MM.1S (cell line): ENCODE data around the gene GPR62.

ENCODE experiments used
- DNase-seq: peaks from one replicate; pipeline ENCODE4 v3.0.0-alpha.2; 2015
- H2AFZ ChIP-seq: fragments of 300-600 bp; sonication (generic); 2 replicates; pipeline ENCODE4 v1.6.0; 2016; ENCODE audit warnings: antibody characterized with exemption, low read length
- H3F3A ChIP-seq: fragments of 300-600 bp; sonication (generic); 2 replicates; pipeline ENCODE4 v1.6.1; 2016; ENCODE audit warnings: mild to moderate bottlenecking, antibody characterized with exemption, low read length, moderate library complexity, mixed read lengths; ENCODE audit not compliant: insufficient read depth
- H3K27ac ChIP-seq: fragments of 300-600 bp; sonication (generic); 2 replicates; pipeline ENCODE4 v1.5.1; 2016; ENCODE audit warnings: mild to moderate bottlenecking, low read length
- H3K27me3 ChIP-seq: fragments of 300-600 bp; sonication (generic); replicated peaks from 2 replicates; pipeline ENCODE4 v1.6.0; 2016; ENCODE audit warnings: low read length; ENCODE audit not compliant: insufficient read depth
- H3K36me3 ChIP-seq: fragments of 300-600 bp; sonication (generic); replicated peaks from 2 replicates; pipeline ENCODE4 v1.6.1; 2016; ENCODE audit warnings: mild to moderate bottlenecking, low read length, mixed read lengths; ENCODE audit not compliant: insufficient read depth
- H3K4me1 ChIP-seq: fragments of 300-600 bp; sonication (generic); 2 replicates; pipeline ENCODE4 v1.6.1; 2016; ENCODE audit warnings: low read length, mixed read lengths
- H3K4me2 ChIP-seq: fragments of 300-600 bp; sonication (generic); 2 replicates; pipeline ENCODE4 v1.6.0; 2016; ENCODE audit warnings: low read depth, low read length
- H3K4me3 ChIP-seq: fragments of 300-600 bp; sonication (generic); 2 replicates; pipeline ENCODE4 v1.5.1; 2016; ENCODE audit warnings: low read length, mixed read lengths
- H3K79me2 ChIP-seq: fragments of 300-600 bp; sonication (generic); 2 replicates; pipeline ENCODE4 v1.6.1; 2016; ENCODE audit warnings: mixed run types, low read length, mixed read lengths
- H3K9ac ChIP-seq: fragments of 300-600 bp; sonication (generic); 2 replicates; pipeline ENCODE4 v1.6.1; 2016; ENCODE audit warnings: low read length, mixed read lengths
- H3K9me2 ChIP-seq: fragments of 300-600 bp; sonication (generic); replicated peaks from 2 replicates; pipeline ENCODE4 v1.6.1; 2016; ENCODE audit warnings: mild to moderate bottlenecking, low read length, mixed read lengths; ENCODE audit not compliant: insufficient read depth
- H3K9me3 ChIP-seq: fragments of 300-600 bp; sonication (generic); replicated peaks from 2 replicates; pipeline ENCODE4 v1.6.1; 2016; ENCODE audit warnings: mild to moderate bottlenecking, low read length, mixed read lengths; ENCODE audit not compliant: insufficient read depth
- H4K20me1 ChIP-seq: fragments of 300-600 bp; sonication (generic); 2 replicates; pipeline ENCODE4 v1.6.1; 2016; ENCODE audit warnings: mild to moderate bottlenecking, low read length, moderate library complexity, mixed read lengths; ENCODE audit not compliant: insufficient read depth
- CTCF ChIP-seq: fragments of 300-600 bp; sonication (generic); IDR thresholded peaks from 2 replicates; pipeline ENCODE4 v1.5.1; 2016; ENCODE audit warnings: antibody characterized with exemption, low read length, mixed read lengths
- EZH2 ChIP-seq: fragments of 300-600 bp; sonication (generic); optimal IDR thresholded peaks from 2 replicates; pipeline ENCODE3; 2017; ENCODE audit warnings: low read depth, mild to moderate bottlenecking, antibody characterized with exemption, low read length, mixed read lengths
- EZH2phosphoT487 ChIP-seq: fragments of 300-600 bp; sonication (generic); IDR thresholded peaks from 2 replicates; pipeline ENCODE4 v1.6.1; 2018; ENCODE audit warnings: antibody characterized with exemption, low read length

Gene GPR62

GRCh38 chr3:51941463-51941797, 13.8 kb upstream of the GPR62 start:
- Histone ChIP-seq H2AFZ (peak overlapping the region; percentile 54), H3F3A (no peaks in the 10 kb centered on the region), H3K27ac (no peak overlapping the region; the same call in 1 of the 2 replicates), H3K9me3 (no peaks in the 10 kb centered on the region), H3K79me2 (peaks cover 44% of the 10 kb centered on the region), H3K9me2 (no peaks in the 10 kb centered on the region), H3K4me1 (peaks cover 15% of the 10 kb centered on the region), H3K9ac (peak overlapping the region; percentile 80), H3K4me2 (peak overlapping the region; percentile 95), H3K4me3 (peak overlapping the region; percentile 83), H3K27me3 (no peaks in the 10 kb centered on the region), H3K36me3 (peaks cover under 1% of the 10 kb centered on the region; the same call in 1 of the 2 replicates), H4K20me1 (0 out of 2 replicates have a peak, but pooled peaks cover 2% of the 10 kb centered on the region)
- DNase-seq = no peak
- TF ChIP-seq EZH2 (no peak), EZH2phosphoT487 (no peak), CTCF (no peak)

GRCh38 chr3:51941798-51942602, 13.2 kb upstream of the GPR62 start, which contains the start of the genes PARP3 and RRP9:
Gene PARP3, plus strand, starts transcription at chr3:51942363. Its CDS starts 993 bp downstream, at chr3:51943356.
Gene RRP9, minus strand, starts transcription at chr3:51941904. Its CDS starts 37 bp downstream, at chr3:51941867.
- no peaks in the 10 kb centered on the region for H3K9me2 ChIP-seq
- 0 out of 2 replicates have a peak, but pooled peaks cover 2% of the 10 kb centered on the region for H4K20me1 ChIP-seq
- H3K9me3 ChIP-seq = no peaks in the 10 kb centered on the region
- peaks cover 15% of the 10 kb centered on the region for H3K4me1 ChIP-seq
- peak within 1 kb of the TSS; percentile 91 for H3K9ac ChIP-seq
- peak within 1 kb of the TSS; percentile 83 for H3K4me3 ChIP-seq
- peak; percentile 100 for DNase-seq
- no peaks in the 10 kb centered on the region for H3K27me3 ChIP-seq
- H3K36me3 ChIP-seq = no peaks in the 10 kb centered on the region
- H3K79me2 ChIP-seq = peaks cover 44% of the 10 kb centered on the region
- H3K4me2 ChIP-seq = peak within 1 kb of the TSS; percentile 95
- H3K27ac ChIP-seq = peak within 1 kb of the TSS; percentile 75
- H2AFZ ChIP-seq = peak within 1 kb of the TSS; percentile 67
- TF ChIP-seq EZH2phosphoT487 (no peak), CTCF (peak; percentile 98)
- H3F3A ChIP-seq = no peaks in the 10 kb centered on the region

- Histone ChIP-seq H4K20me1 (0 out of 2 replicates have a peak, but pooled peaks cover 2% of the 10 kb centered on the region), H3F3A (no peaks in the 10 kb centered on the region), H3K4me2 (peak overlapping the region; percentile 95), H3K36me3 (no peaks in the 10 kb centered on the region), H3K9me3 (no peaks in the 10 kb centered on the region), H3K4me1 (peaks cover 15% of the 10 kb centered on the region), H3K4me3 (peak overlapping the region; percentile 75), H3K9me2 (no peaks in the 10 kb centered on the region), H2AFZ (peak overlapping the region; percentile 67), H3K9ac (peak overlapping the region; percentile 91), H3K27ac (peak overlapping the region; percentile 75), H3K27me3 (no peaks in the 10 kb centered on the region), H3K79me2 (peaks cover 39% of the 10 kb centered on the region)
- TF ChIP-seq EZH2phosphoT487 (no peak), EZH2 (no peak), CTCF (no peak)
- peak; percentile 87 for DNase-seq
Observed at GRCh38 chr3:51942603-51943450, 12.4 kb upstream of the GPR62 start.
